IMR-90 (cell line): ENCODE measurements around the gene CYP2B6. TPM values are rescaled to one million over a fixed set of nuclear protein-coding genes. Genes with fewer than 3 reads are reported as not detected.

Experiments used
- ATAC-seq: fragments of 200-7000 bp; cut with Tn5 transposase; 2 replicates; pipeline ENCODE4 v1.9.1; 2020; ENCODE audit warnings: low read depth, mild to moderate bottlenecking, moderate library complexity
- BruUV-seq: library from RNA; stranded (reverse); fragments of 400-500 nt; replicated peaks from 2 replicates; lab custom pipeline; 2021; lab: Mats Ljungman, UMichigan
- CTCF ChIA-PET: fragments of 300-600 bp; formaldehyde crosslinking; extraction: SDS; loops from one replicate; lab custom pipeline; 2021; ENCODE audit warnings: antibody characterized with exemption; lab: Yijun Ruan, JAX
- POLR2A ChIA-PET: fragments of 300-600 bp; sonication (Branson Sonifier 250); formaldehyde crosslinking; loops from one replicate; lab custom pipeline; 2022; ENCODE audit warnings: antibody characterized with exemption; ENCODE audit not compliant: unreplicated experiment; lab: Charles Lee
- DNase-seq: peaks from one replicate; pipeline ENCODE4 v3.0.0; 2013
- H2AFZ ChIP-seq: replicated peaks from 2 replicates; pipeline ENCODE3; 2013; ENCODE audit warnings: low read length, mild to moderate bottlenecking; ENCODE audit not compliant: poor library complexity
- H2AK5ac ChIP-seq: 2 replicates; pipeline ENCODE4 v1.6.1; 2013; ENCODE audit warnings: low read depth, low read length, inconsistent platforms
- H2AK9ac ChIP-seq: replicated peaks from 2 replicates; pipeline ENCODE3; 2013; ENCODE audit warnings: mild to moderate bottlenecking, low read depth, low read length, moderate library complexity; ENCODE audit not compliant: poor library complexity
- H2BK120ac ChIP-seq: 2 replicates; pipeline ENCODE4 v1.6.1; 2013; ENCODE audit warnings: low read depth, low read length, inconsistent platforms
- H2BK15ac ChIP-seq: 3 replicates; pipeline ENCODE4 v1.6.1; 2013; ENCODE audit warnings: low read depth, low read length, inconsistent platforms
- H2BK20ac ChIP-seq: 2 replicates; pipeline ENCODE4 v1.6.1; 2013; ENCODE audit warnings: low read depth, mild to moderate bottlenecking, inconsistent platforms, low read length, moderate library complexity
- H2BK5ac ChIP-seq: 2 replicates; pipeline ENCODE4 v1.6.1; 2013; ENCODE audit warnings: mild to moderate bottlenecking, low read depth, low read length, inconsistent platforms; ENCODE audit not compliant: poor library complexity, severe bottlenecking
- H3K14ac ChIP-seq: replicated peaks from 2 replicates; pipeline ENCODE4 v1.6.1; 2013; ENCODE audit warnings: low read depth, low read length, inconsistent platforms
- H3K18ac ChIP-seq: 2 replicates; pipeline ENCODE4 v1.6.1; 2013; ENCODE audit warnings: low read depth, low read length, control low read depth
- H3K23ac ChIP-seq: 2 replicates; pipeline ENCODE4 v1.6.1; 2013; ENCODE audit warnings: low read depth, low read length, inconsistent platforms
- H3K27ac ChIP-seq: 2 replicates; pipeline ENCODE4 v1.5.1; 2013; ENCODE audit warnings: mild to moderate bottlenecking, control low read depth, low read length; ENCODE audit not compliant: insufficient read depth
- H3K27me3 ChIP-seq: 2 replicates; pipeline ENCODE4 v1.6.1; 2013; ENCODE audit warnings: low read length; ENCODE audit not compliant: control insufficient read depth, insufficient read depth
- H3K36me3 ChIP-seq: 2 replicates; pipeline ENCODE4 v1.6.1; 2013; ENCODE audit warnings: low read length, mixed read lengths; ENCODE audit not compliant: control insufficient read depth, insufficient read depth
- H3K4ac ChIP-seq: 2 replicates; pipeline ENCODE4 v1.6.1; 2013; ENCODE audit warnings: low read depth, low read length, inconsistent platforms
- H3K4me1 ChIP-seq: 2 replicates; pipeline ENCODE4 v1.6.1; 2013; ENCODE audit warnings: low read length, mixed read lengths; ENCODE audit not compliant: control insufficient read depth, insufficient read depth
- H3K4me2 ChIP-seq: 2 replicates; pipeline ENCODE4 v1.6.1; 2013; ENCODE audit warnings: low read depth, mild to moderate bottlenecking, control low read depth, low read length, moderate library complexity
- H3K4me3 ChIP-seq: 2 replicates; pipeline ENCODE4 v1.5.1; 2013; ENCODE audit warnings: low read depth, mild to moderate bottlenecking, control low read depth, low read length, moderate library complexity; ENCODE audit not compliant: insufficient read depth
- H3K56ac ChIP-seq: 2 replicates; pipeline ENCODE4 v1.6.1; 2013; ENCODE audit warnings: low read length, inconsistent platforms; ENCODE audit not compliant: insufficient read depth; ENCODE audit errors: extremely low read depth
- H3K79me1 ChIP-seq, 2 experiments: 2 replicates each; pipeline ENCODE4 v1.6.1; 2013; ENCODE audit warnings: low read length in 2 of 2, inconsistent platforms in 1 of 2, low read depth in 1 of 2
- H3K9ac ChIP-seq: 2 replicates; pipeline ENCODE4 v1.6.1; 2013; ENCODE audit warnings: low read depth, low read length, control low read depth
- H3K9me1 ChIP-seq: 2 replicates; pipeline ENCODE4 v1.6.1; 2013; ENCODE audit warnings: low read length, inconsistent platforms; ENCODE audit not compliant: insufficient read depth
- H3K9me3 ChIP-seq: 2 replicates; pipeline ENCODE4 v1.6.1; 2013; ENCODE audit warnings: low read length; ENCODE audit not compliant: control insufficient read depth, insufficient read depth
- H4K20me1 ChIP-seq: 2 replicates; pipeline ENCODE4 v1.6.1; 2013; ENCODE audit warnings: low read length, inconsistent platforms; ENCODE audit not compliant: insufficient read depth
- H4K5ac ChIP-seq: 2 replicates; pipeline ENCODE4 v1.6.1; 2013; ENCODE audit warnings: mild to moderate bottlenecking, low read depth, low read length, control low read depth
- H4K8ac ChIP-seq, 2 experiments: 2 replicates each; pipeline ENCODE4 v1.6.1; 2013; ENCODE audit warnings: low read depth in 2 of 2, low read length in 2 of 2, control low read depth in 1 of 2, inconsistent platforms in 1 of 2
- H4K91ac ChIP-seq: 2 replicates; pipeline ENCODE4 v1.6.1; 2013; ENCODE audit warnings: low read depth, low read length, inconsistent platforms; ENCODE audit not compliant: insufficient read depth
- BHLHE40 ChIP-seq: fragments of 150-350 bp; IDR thresholded peaks from 2 replicates; pipeline ENCODE4 v1.6.1; 2016; ENCODE audit warnings: mild to moderate bottlenecking, low read depth, low read length
- ELK1 ChIP-seq: fragments of 150-350 bp; IDR thresholded peaks from 2 replicates; pipeline ENCODE4 v1.6.1; 2016; ENCODE audit warnings: low read depth, mild to moderate bottlenecking, low read length, moderate library complexity, borderline replicate concordance
- MAFK ChIP-seq: IDR thresholded peaks from 2 replicates; pipeline ENCODE4 v1.6.1; 2012; ENCODE audit warnings: low read depth, low read length, improper control_type of control experiment
- MAZ ChIP-seq: IDR thresholded peaks from 2 replicates; pipeline ENCODE4 v1.6.1; 2012; ENCODE audit warnings: low read depth, mild to moderate bottlenecking, low read length, improper control_type of control experiment, moderate library complexity, borderline replicate concordance
- MXI1 ChIP-seq: IDR thresholded peaks from 2 replicates; pipeline ENCODE4 v1.6.1; 2012; ENCODE audit warnings: low read depth, mild to moderate bottlenecking, low read length, moderate library complexity, borderline replicate concordance
- POLR2A ChIP-seq: IDR thresholded peaks from 2 replicates; pipeline ENCODE4 v1.6.1; 2012; ENCODE audit warnings: mild to moderate bottlenecking, low read depth, low read length
- WGBS, 2 experiments: methylation state at CpG; one replicate each; pipeline versions ENCODE4 v1.1.5 to v1.1.7; 2013; ENCODE audit warnings: missing lambda C conversion rate in 2 of 2; ENCODE audit not compliant: insufficient read length in 1 of 2; ENCODE audit errors: extremely low coverage in 2 of 2; 5-methylcytosine and 5-hydroxymethylcytosine counted together
- dilution Hi-C: fragments of 300-500 bp; cut with HindIII; formaldehyde crosslinking; loops from one replicate; pipeline ENCODE4 v1.14.3; 2018; ENCODE audit warnings: low sequenced_read_pairs; ENCODE audit not compliant: unreplicated experiment
- in situ Hi-C: fragments of 300-500 bp; cut with MboI; formaldehyde crosslinking; loops from 3 replicates; pipeline ENCODE4 v1.14.3; 2019; ENCODE audit warnings: low sequenced_read_pairs, inconsistent platforms, mixed read lengths
- intact Hi-C: fragments of 100-400 bp; cut with micrococcal nuclease; formaldehyde crosslinking; loops from 2 replicates; pipeline ENCODE4 v1.10.0; 2022
- polyA plus RNA-seq, 3 experiments: library from polyadenylated mRNA; depleted of rRNA; stranded (reverse); fragments of >200 nt; gene quantifications; 2 replicates each; pipeline ENCODE4 v1.2.3, GENCODE V29; 2012; ENCODE audit warnings: low replicate concordance in 1 of 3
- total RNA-seq: library from RNA; depleted of rRNA; stranded (reverse); fragments of >200 nt; gene quantifications from 2 replicates; pipeline ENCODE4 v1.2.3, GENCODE V29; 2012

The CYP2B6 gene
- total and polyA plus RNA-seq, 2 of the 4 experiments (the other 2 are of a cell fraction), result not detected

- H2AK5ac ChIP-seq, result no peak overlapping the region
- no peak overlapping the region for H3K4ac ChIP-seq
- H3K9ac ChIP-seq, result no peak overlapping the region
- peaks cover 2% of the 10 kb centered on the region; the same call in 1 of the 2 replicates for H3K9me3 ChIP-seq
- no peak overlapping the region for H3K4me3 ChIP-seq
- no peak overlapping the region for H4K8ac ChIP-seq
- TF ChIP-seq ELK1, result no peak
- no peak for TF ChIP-seq BHLHE40
- no peak for TF ChIP-seq MXI1
- no peak for TF ChIP-seq MAFK
- TF ChIP-seq MAZ, result no peak
- TF ChIP-seq POLR2A, result no peak
- ChIA-PET CTCF (no interaction called here), POLR2A (no interaction called here)
- H2AK9ac ChIP-seq, result no peak overlapping the region
- H2BK20ac ChIP-seq, result no peak overlapping the region
- H3K4me2 ChIP-seq, result no peak overlapping the region
- no peak overlapping the region for H3K56ac ChIP-seq
- H3K36me3 ChIP-seq, result no peaks in the 10 kb centered on the region
- H3K27ac ChIP-seq, result no peak overlapping the region
- no peak overlapping the region for H2AFZ ChIP-seq
- no peaks in the 10 kb centered on the region; the same call in 1 of the 2 replicates for H3K27me3 ChIP-seq
- no peaks in the 10 kb centered on the region for H3K9me1 ChIP-seq
- ATAC-seq, result no peak
- no peak overlapping the region for H2BK120ac ChIP-seq
- no peak overlapping the region for H2BK15ac ChIP-seq
- dilution Hi-C loops, result no loop called here
- intact Hi-C loops, result no loop called here
- H4K91ac ChIP-seq, result no peak overlapping the region
- WGBS, 2 experiments, result 50% methylated on average over 1 of the region's 2 CpGs; no CpG with 5 or more reads in 1 of the 2 experiments
- in situ Hi-C loops, result no loop called here
- no peak overlapping the region for H3K23ac ChIP-seq
- no peak overlapping the region for H4K5ac ChIP-seq
- DNase-seq, result no peak
- no TSS peak for BruUV-seq
- H2BK5ac ChIP-seq, result no peak overlapping the region
- no peak overlapping the region for H3K14ac ChIP-seq
- no peaks in the 10 kb centered on the region for H3K4me1 ChIP-seq
- no peaks in the 10 kb centered on the region for H3K79me1 ChIP-seq
- H4K20me1 ChIP-seq, result no peaks in the 10 kb centered on the region
- H3K18ac ChIP-seq, result no peak overlapping the region
Observed at GRCh38 chr19:40945645-40946044, 45.4 kb upstream of the CYP2B6 start.
